Limb (tissue), 2 donors: ENCODE measurements around the gene LRBA.
A peak's percentile ranks its signal among the peaks of the same experiment; 100 is the strongest.

Experiments used
- DNase-seq, 2 donors: peaks; one replicate each; pipeline ENCODE4 v3.0.0-alpha.2; 2016; ENCODE audit errors: extremely low spot score in 2 of 2

Gene LRBA

GRCh38 chr4:150218447-150218846 lies 796.6 kb downstream of the LRBA start:
- DNase-seq, result no peak

DNA sequence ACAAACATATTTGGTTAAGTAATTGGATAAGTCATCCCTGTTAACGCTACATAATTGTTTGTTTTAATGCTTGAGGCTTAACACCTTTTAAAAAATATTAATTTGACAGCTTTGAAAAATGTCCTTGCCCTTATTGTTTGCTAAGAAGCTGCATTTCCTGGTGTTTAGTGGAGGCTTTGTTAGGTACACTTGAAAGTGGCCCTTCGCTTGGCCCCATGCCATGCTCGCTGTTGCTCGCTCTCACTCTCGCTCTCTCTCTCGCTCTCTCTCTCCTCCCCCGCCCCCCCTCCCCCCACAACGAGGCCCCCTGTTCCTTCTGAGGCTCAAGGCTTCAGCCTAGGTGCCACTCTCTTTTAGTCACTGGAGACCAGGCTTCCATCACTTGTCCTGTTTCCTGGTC lies 797.3 kb downstream of the LRBA start:
- DNase-seq, result no peak

DNA sequence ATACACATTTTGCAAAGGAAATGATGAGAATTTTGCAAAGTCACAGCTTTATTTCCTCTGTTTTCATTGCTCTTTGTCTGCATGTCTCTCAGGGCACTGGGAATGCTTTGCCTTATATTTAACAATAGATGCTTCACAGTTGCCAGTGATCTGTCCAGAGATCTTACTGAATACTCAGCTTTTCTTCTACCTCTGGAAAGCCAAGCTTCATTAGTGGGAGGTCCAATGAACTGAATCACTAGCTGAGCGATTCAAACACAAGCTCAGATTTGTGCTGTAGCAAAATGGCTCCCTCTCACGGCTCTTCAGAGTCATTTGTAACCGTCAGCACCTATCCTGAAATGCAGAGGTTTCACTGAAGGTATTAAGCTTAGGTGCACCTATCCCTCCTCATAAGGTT lies 797.9 kb downstream of the LRBA start:
- peak in 1 of 2 donors; percentile 48 for DNase-seq

DNA sequence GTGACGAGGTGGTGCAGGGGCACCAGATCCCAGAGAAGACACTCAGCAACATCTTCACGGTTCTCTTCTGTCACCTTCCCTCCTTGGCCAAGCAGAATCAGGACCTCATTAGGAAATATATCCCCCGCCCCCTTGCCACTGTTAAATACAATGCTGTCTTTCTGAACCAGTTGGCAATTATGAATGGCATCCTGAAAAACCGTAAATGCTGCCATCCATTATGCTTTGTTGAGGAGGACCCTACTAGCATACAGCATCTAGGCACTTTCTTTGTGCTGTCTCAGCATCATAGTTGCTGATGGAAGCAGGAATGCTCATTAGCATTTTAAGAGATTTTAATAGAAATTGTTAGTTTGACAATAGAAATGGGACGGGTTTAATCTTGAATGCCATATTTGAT lies 798.4 kb downstream of the LRBA start:
- DNase-seq, result no peak

DNA sequence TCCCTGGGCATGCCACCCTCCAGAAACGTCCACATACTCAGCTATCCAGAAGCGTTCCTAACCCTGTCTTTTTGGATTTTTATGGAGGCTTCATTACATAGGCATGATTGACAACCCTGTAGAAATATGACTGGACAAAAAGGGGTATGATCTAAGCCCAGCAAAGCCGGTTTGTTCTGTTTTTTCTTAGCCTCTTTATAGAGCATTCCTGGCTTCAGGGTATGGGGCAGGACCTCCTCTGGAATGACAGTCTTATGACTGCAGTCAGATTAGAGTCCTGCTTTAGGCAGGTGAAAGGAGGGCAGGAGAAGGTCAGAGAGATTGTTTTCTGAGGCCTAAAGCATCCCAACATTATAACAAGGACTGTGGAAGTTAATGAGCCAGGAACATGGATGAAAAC lies 799.5 kb downstream of the LRBA start:
- no peak for DNase-seq
